ENCODE measurements around the gene IER3IP1.

The IER3IP1 gene

DNA sequence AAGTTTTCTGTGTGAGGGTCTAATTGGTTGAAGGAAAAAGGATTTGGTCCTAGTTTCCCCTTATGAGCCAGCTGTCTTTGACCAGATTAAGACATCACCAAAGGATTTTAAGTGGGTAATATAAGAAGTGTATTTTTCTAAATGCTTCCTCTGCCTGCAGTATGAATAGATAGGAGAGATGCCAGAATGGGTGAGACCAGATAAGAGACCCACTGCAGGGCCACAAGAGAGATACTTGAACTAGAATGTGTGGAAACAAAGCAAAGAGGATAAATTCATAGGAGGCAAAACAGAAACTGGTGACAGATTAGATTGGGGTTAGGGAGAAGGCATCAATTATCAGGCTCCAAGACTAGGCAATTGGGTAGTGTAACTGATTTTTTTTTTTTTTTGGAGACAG lies 24.7 kb downstream of the IER3IP1 start:
- no peak for DNase-seq

GRCh38 chr18:47150824-47151366 lies 25.3 kb downstream of the IER3IP1 start:
- no peak for DNase-seq

GRCh38 chr18:47150029-47150823 lies 25.9 kb downstream of the IER3IP1 start, which contains the start of gene HDHD2:
Gene HDHD2 (minus strand): TSS chr18:47150500. CDS start chr18:47136439, 14,061 bp downstream.
- DNase-seq: peak; percentile 80

- no peak for DNase-seq
These were observed 26.6 kb downstream of the IER3IP1 start for GRCh38 chr18:47149457-47150028.

GRCh38 chr18:47146206-47146605 lies 30.0 kb downstream of the IER3IP1 start:
- no peak for DNase-seq

GRCh38 chr18:47143899-47144485 lies 32.2 kb downstream of the IER3IP1 start:
- no peak for DNase-seq

DNA sequence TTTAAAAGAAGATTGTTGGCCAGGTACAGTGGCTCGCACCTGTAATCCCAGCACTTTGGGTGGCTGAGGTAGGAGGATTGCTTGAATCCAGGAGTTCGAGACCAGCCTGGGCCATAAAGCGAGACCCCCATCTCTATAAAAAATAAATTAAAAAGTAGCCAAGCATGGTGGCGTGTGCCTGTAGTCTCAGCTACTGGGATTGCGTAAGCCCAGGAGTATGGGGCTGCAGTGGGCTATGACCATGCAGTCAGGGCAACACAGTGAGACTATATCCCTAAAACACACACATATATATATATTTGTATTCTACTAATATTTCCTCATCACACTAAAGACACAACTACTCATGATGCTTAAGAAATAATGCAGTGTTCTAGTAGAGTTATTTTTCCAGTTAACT lies 33.0 kb downstream of the IER3IP1 start:
- DNase-seq: no peak

- no peak for DNase-seq
These were observed 34.9 kb downstream of the IER3IP1 start for GRCh38 chr18:47141289-47141688.

DNA sequence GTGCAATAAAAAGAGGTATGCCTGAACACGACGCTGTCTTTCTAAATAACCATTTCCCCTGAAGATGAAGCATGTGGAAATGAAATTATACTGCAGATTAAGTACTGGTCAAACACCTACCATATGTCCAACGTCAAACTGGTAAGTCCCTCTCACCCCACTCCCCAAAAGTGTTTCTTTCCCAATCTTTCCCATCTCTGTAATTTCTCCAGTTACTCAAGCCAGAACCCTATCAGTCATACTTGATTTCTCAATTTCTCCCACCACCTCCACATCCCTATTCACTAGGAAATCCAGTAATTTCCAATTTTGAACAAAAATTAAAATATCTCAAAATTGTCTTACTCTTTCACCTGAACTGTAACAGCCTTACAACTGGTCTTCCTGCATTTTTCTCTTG lies 55.0 kb downstream of the IER3IP1 start:
- no peak for DNase-seq

- no peak for DNase-seq
These were observed 55.7 kb downstream of the IER3IP1 start for GRCh38 chr18:47120428-47120827.

GRCh38 chr18:47118981-47119380 lies 57.2 kb downstream of the IER3IP1 start:
- no peak for DNase-seq

DNA sequence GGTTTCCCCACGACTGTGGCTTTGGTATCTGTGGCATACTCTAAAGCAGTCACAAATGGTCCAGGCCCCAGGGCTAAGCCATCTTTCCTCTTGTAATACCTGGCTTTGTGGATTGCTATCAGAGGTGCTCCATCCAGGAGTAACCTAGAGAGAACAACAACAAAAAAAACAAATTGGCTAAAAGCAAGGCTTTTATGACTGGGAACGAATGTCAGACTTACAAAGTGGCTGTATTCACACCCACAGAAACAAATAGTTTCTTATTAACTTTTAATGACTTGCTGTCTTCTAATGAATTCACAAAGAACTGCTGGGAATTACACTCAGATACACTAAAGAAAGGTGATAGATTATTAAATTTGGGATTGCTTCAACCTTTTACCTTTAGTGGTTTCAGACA lies 61.0 kb downstream of the IER3IP1 start:
- DNase-seq: no peak

DNA sequence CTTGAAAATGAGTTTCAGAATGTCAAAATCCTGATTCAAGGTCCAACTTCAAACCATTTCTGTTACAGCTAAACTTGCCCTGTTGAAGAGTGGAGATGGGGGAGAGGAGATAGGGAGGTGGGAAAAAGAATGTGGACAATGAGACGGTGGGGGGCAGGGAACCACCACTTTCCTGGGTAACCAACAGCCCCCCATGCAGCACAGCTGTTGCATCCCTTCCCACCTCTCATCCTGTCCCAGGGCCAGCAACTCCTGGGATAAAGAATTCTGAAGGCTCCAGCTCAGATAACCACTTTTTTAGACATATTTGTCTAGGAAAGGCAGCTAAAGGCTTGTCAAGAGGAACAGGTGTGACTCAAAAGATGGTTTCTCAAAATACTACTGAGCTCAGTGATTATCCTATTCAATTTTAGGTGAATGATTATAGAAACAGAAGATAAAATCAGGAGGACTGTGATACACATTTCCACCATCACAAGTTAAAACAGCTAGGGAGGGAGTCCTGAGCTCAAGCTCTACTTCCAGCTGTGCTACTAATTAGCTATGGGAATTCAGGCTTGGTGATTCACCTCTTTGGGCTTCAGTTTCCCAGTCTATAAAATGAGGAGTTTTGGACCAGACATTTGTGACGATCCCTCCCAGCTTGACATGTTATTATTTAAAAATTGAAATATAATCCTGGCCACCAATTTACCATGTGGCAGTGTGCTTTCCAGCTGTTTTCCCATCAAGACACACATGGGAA lies 62.2 kb downstream of the IER3IP1 start:
- DNase-seq: no peak

- no peak for DNase-seq
These were observed 65.5 kb downstream of the IER3IP1 start for GRCh38 chr18:47110492-47111274.

DNA sequence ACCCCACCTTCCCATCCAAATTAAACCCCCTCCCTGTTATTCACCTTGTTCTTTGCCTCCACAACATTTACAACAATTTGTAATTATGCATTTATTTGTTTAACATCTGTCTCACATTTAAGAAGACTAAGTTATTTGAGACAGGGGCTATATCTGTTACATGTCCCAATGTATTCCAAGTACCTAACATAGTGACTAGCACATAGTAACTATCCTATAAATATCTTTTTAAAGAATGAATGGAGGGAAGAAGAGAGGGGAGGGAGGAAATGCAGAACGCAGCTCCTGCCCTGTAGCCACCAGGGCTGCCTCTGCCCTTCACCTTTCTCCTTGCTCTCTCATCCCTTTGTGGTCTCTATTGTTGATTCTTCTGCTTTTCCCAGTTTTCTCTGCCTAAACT lies 66.4 kb downstream of the IER3IP1 start:
- DNase-seq: no peak

GRCh38 chr18:47108998-47109405 lies 67.2 kb downstream of the IER3IP1 start:
- DNase-seq: no peak

DNA sequence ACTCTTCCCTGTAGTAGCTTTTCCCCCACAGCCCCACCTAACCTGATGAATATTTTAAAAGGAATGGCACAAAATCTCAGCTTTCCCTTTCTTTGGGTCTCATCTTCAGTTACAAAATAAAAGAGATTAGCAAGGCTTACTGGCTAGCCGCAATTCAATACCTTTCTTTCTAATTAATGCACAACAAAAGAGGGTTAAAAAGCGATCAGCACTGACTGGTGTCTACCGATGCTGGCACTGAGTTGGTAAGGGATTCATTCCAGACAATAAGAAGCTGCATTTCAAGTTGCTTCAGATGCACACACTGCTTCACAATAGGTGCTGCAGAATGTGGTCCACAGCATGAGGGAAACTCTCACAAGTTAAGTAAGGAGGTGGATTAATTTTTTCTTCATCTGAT lies 67.8 kb downstream of the IER3IP1 start:
- no peak for DNase-seq

Data from NCI-H1105 (cell line).